SK-N-SH (cell line): ENCODE measurements around the gene TPM3. TPM values are rescaled to one million over a fixed set of nuclear protein-coding genes. Genes with fewer than 3 reads are reported as not detected.

Source experiments
- CTCF ChIA-PET: fragments of 300-600, 350-600 bp; formaldehyde crosslinking; extraction: SDS; loops from one replicate; lab custom pipeline; 2021; lab: Yijun Ruan, JAX
- POLR2A ChIA-PET: fragments of 350-600 bp; sonication (Branson Sonifier 250); formaldehyde crosslinking; extraction: SDS; loops from one replicate; lab custom pipeline; 2020; ENCODE audit warnings: antibody characterized with exemption, inconsistent platforms; lab: Yijun Ruan, JAX
- DNase-seq: peaks from one replicate; pipeline ENCODE4 v3.0.0; 2012
- H2AFZ ChIP-seq: fragments of 200-600 bp; sonication (generic); 2 replicates; pipeline ENCODE4 v1.8.1; 2016; ENCODE audit warnings: antibody characterized with exemption, mild to moderate bottlenecking, low read depth
- H3F3A ChIP-seq: fragments of 200-600 bp; sonication (generic); replicated peaks from 2 replicates; pipeline ENCODE3; 2016; ENCODE audit warnings: antibody characterized with exemption, mild to moderate bottlenecking; ENCODE audit not compliant: insufficient read depth
- H3K27ac ChIP-seq, 2 experiments: fragments of 200-500 bp in 1 of 2; fragments of 200-600 bp in 1 of 2; sonication (Bioruptor generic) in 1 of 2; sonication (generic), shearing (Covaris generic) in 1 of 2; 2 replicates each; pipeline versions ENCODE4 v1.5.1 to v1.6.1; 2014 to 2016; ENCODE audit warnings: low read depth in 2 of 2, inconsistent platforms in 1 of 2, low read length in 1 of 2, mild to moderate bottlenecking in 1 of 2, mixed read lengths in 1 of 2
- H3K27me3 ChIP-seq: fragments of 200-600 bp; sonication (generic), shearing (Covaris generic); 2 replicates; pipeline ENCODE4 v1.6.1; 2016; ENCODE audit warnings: mixed run types; ENCODE audit not compliant: insufficient read depth
- H3K36me3 ChIP-seq, 2 experiments: fragments of 200-500 bp in 1 of 2; fragments of 200-600 bp in 1 of 2; sonication (Bioruptor generic) in 1 of 2; sonication (generic) in 1 of 2; replicated peaks in 1 of 2; 2 replicates each; pipeline versions ENCODE3 to v1.5.1; 2014 to 2016; ENCODE audit warnings: low read length in 1 of 2, mild to moderate bottlenecking in 1 of 2; ENCODE audit not compliant: insufficient read depth in 2 of 2, control insufficient read depth in 1 of 2
- H3K4me1 ChIP-seq, 2 experiments: fragments of 200-500 bp in 1 of 2; fragments of 200-600 bp in 1 of 2; sonication (Bioruptor generic) in 1 of 2; sonication (generic), shearing (Covaris generic) in 1 of 2; 2 replicates each; pipeline versions ENCODE4 v1.5.1 to v1.6.1; 2014 to 2016; ENCODE audit warnings: low read depth in 1 of 2, low read length in 1 of 2, mixed run types in 1 of 2; ENCODE audit not compliant: insufficient read depth in 2 of 2, control insufficient read depth in 1 of 2
- H3K4me2 ChIP-seq: fragments of 200-600 bp; sonication (generic), shearing (Covaris generic); 2 replicates; pipeline ENCODE4 v1.6.1; 2017; ENCODE audit warnings: mixed run types
- H3K4me3 ChIP-seq, 2 experiments: fragments of 200-500 bp in 1 of 2; fragments of 200-600 bp in 1 of 2; sonication (Bioruptor generic) in 1 of 2; sonication (generic), shearing (Covaris generic) in 1 of 2; 2 replicates each; pipeline versions ENCODE4 v1.5.1 to v1.8.1; 2014 to 2016; ENCODE audit warnings: low read depth in 2 of 2, inconsistent platforms in 1 of 2, low read length in 1 of 2, mild to moderate bottlenecking in 1 of 2, mixed read lengths in 1 of 2, moderate library complexity in 1 of 2
- H3K79me2 ChIP-seq: fragments of 200-600 bp; sonication (generic); 2 replicates; pipeline ENCODE4 v1.8.1; 2017; ENCODE audit warnings: mild to moderate bottlenecking; ENCODE audit not compliant: insufficient read depth
- H3K9ac ChIP-seq: fragments of 200-600 bp; sonication (generic); 2 replicates; pipeline ENCODE4 v1.6.1; 2017; ENCODE audit warnings: mixed run types
- H3K9me2 ChIP-seq: fragments of 200-600 bp; sonication (generic); 2 replicates; pipeline ENCODE4 v1.6.1; 2017; ENCODE audit warnings: mixed run types
- H3K9me3 ChIP-seq: fragments of 200-600 bp; sonication (generic); 2 replicates; pipeline ENCODE4 v1.6.1; 2017; ENCODE audit warnings: mixed run types, mild to moderate bottlenecking, moderate library complexity
- H4K20me1 ChIP-seq: fragments of 200-600 bp; sonication (generic); 2 replicates; pipeline ENCODE4 v1.6.1; 2017; ENCODE audit warnings: mild to moderate bottlenecking, mixed run types; ENCODE audit not compliant: insufficient read depth
- CHD2 ChIP-seq: fragments of 150-350 bp; IDR thresholded peaks from 2 replicates; pipeline ENCODE4 v1.6.1; 2018; ENCODE audit warnings: low read length; ENCODE audit not compliant: partially characterized antibody
- CTCF ChIP-seq: fragments of 200-600 bp; sonication (generic); IDR thresholded peaks from 2 replicates; pipeline ENCODE4 v1.6.1; 2017; ENCODE audit warnings: antibody characterized with exemption, mild to moderate bottlenecking, moderate library complexity
- ELF1 ChIP-seq: IDR thresholded peaks from 2 replicates; pipeline ENCODE4 v1.4.0; 2012
- EP300 ChIP-seq, 2 experiments: IDR thresholded peaks; 2 replicates each; pipeline versions ENCODE4 v1.4.0 to v1.6.1; 2012; ENCODE audit warnings: borderline replicate concordance in 1 of 2, low read depth in 1 of 2, low read length in 1 of 2
- EZH2phosphoT487 ChIP-seq: fragments of 200-600 bp; sonication (generic); IDR thresholded peaks from 2 replicates; pipeline ENCODE4 v1.6.1; 2017; ENCODE audit warnings: low read depth, mixed run types, mild to moderate bottlenecking, antibody characterized with exemption, moderate library complexity, borderline replicate concordance
- FOSL2 ChIP-seq: IDR thresholded peaks from 2 replicates; pipeline ENCODE4 v1.4.0; 2012; ENCODE audit warnings: low read depth, mild to moderate bottlenecking, moderate library complexity, borderline replicate concordance
- FOXJ3 ChIP-seq: sonication (generic); formaldehyde crosslinking; IDR thresholded peaks from 2 replicates; pipeline ENCODE4 v1.5.1; 2020; ENCODE audit warnings: mild to moderate bottlenecking, missing genetic modification reagents
- FOXM1 ChIP-seq: IDR thresholded peaks from 2 replicates; pipeline ENCODE4 v1.4.0; 2012; ENCODE audit warnings: low read depth, mild to moderate bottlenecking
- MAX ChIP-seq: IDR thresholded peaks from 2 replicates; pipeline ENCODE4 v1.4.0; 2012; ENCODE audit warnings: low read depth
- MEF2A ChIP-seq: IDR thresholded peaks from 2 replicates; pipeline ENCODE4 v1.4.0; 2012; ENCODE audit warnings: low read depth, borderline replicate concordance
- PBX3 ChIP-seq: IDR thresholded peaks from 2 replicates; pipeline ENCODE4; 2012
- POLR2AphosphoS5 ChIP-seq: IDR thresholded peaks from 2 replicates; pipeline ENCODE4 v1.6.1; 2012; ENCODE audit warnings: low read depth, low read length
- RAD21 ChIP-seq: IDR thresholded peaks from 2 replicates; pipeline ENCODE4 v1.6.1; 2012; ENCODE audit warnings: mild to moderate bottlenecking, low read length
- REST ChIP-seq: IDR thresholded peaks from 2 replicates; pipeline ENCODE4 v1.6.1; 2012; ENCODE audit warnings: mild to moderate bottlenecking, low read depth, low read length, moderate library complexity
- TAF1 ChIP-seq: IDR thresholded peaks from 2 replicates; pipeline ENCODE4 v1.6.1; 2012; ENCODE audit warnings: low read depth, mild to moderate bottlenecking, low read length, moderate library complexity, borderline replicate concordance
- TCF12 ChIP-seq: IDR thresholded peaks from 2 replicates; pipeline ENCODE4 v1.4.0; 2012
- YY1 ChIP-seq: IDR thresholded peaks from 2 replicates; pipeline ENCODE4 v1.4.0; 2012; ENCODE audit warnings: low read depth, mild to moderate bottlenecking
- WGBS: methylation state at CpG from one replicate; pipeline ENCODE4 v1.1.6; 2017; ENCODE audit warnings: low lambda C conversion rate; 5-methylcytosine and 5-hydroxymethylcytosine counted together
- polyA plus RNA-seq, 3 experiments: library from polyadenylated mRNA; depleted of rRNA; stranded (reverse); fragments of >200 nt; gene quantifications; 2 replicates each; pipeline ENCODE4 v1.2.3, GENCODE V29; 2012

TPM3 gene
- polyA plus RNA-seq, 1 of the 3 experiments (the other 2 are of a cell fraction), result 324 TPM

- TF ChIP-seq CTCF, result no peak
- TF ChIP-seq EZH2phosphoT487, result no peak
- TF ChIP-seq MAX, result no peak
- no peak for TF ChIP-seq TCF12
- TF ChIP-seq TAF1, result no peak
- no peak for TF ChIP-seq FOXM1
- TF ChIP-seq, all 33 proteins: peak for 0
These were observed 26.6 kb upstream of the TPM3 start (continued) for GRCh38 chr1:154218545-154218944.

- DNase-seq, result no peak
- H3F3A ChIP-seq, result peaks cover 32% of the 10 kb centered on the region
- CTCF ChIA-PET, result interaction anchor here (6.3 kb wide), 1 partner anchor 15 kb away, joined by 31 read pairs; no protein-coding TSS in a partner anchor
These were observed 21.4 kb upstream of the TPM3 start for GRCh38 chr1:154213274-154213673.

GRCh38 chr1:154212083-154212482, 20.2 kb upstream of the TPM3 start:
- no peak for DNase-seq
- Histone ChIP-seq H3K9me2 (no peaks in the 10 kb centered on the region), H3K36me3 (peaks cover 36 to 59% of the 10 kb centered on the region in 2 experiments), H3K4me2 (no peak overlapping the region), H3K27ac (no peak overlapping the region), H3K4me1 (no peaks in the 10 kb centered on the region), H3K9ac (no peak overlapping the region), H3K9me3 (no peaks in the 10 kb centered on the region), H3K4me3 (no peak overlapping the region), H2AFZ (no peak overlapping the region), H3K79me2 (peaks cover 53% of the 10 kb centered on the region), H3K27me3 (no peaks in the 10 kb centered on the region), H4K20me1 (peaks cover 8% of the 10 kb centered on the region; the same call in 1 of the 2 replicates), H3F3A (peaks cover 36% of the 10 kb centered on the region)
- ChIA-PET CTCF (interaction anchor here (1.4 to 6.3 kb wide), 2 partner anchors 13 to 60 kb away, joined by 5 to 31 read pairs; no protein-coding TSS in a partner anchor), POLR2A (no interaction called here)
- 98% methylated on average over 10 of the region's 10 CpGs for WGBS
- TF ChIP-seq RAD21 (no peak), REST (no peak), MEF2A (no peak), CHD2 (no peak), EP300 (IDR thresholded peaks at IDR 0.05; ENCODE audit: borderline replicate concordance in 1 of 2, low read depth in 1 of 2, low read length in 1 of 2) (no peak), FOSL2 (no peak), POLR2AphosphoS5 (no peak), YY1 (no peak), FOXJ3 (CRISPR knock-in tag) (no peak)

More at GRCh38 chr1:154213274-154213673, 21.4 kb upstream of the TPM3 start:
- Histone ChIP-seq H4K20me1 (peaks cover 8% of the 10 kb centered on the region; the same call in 1 of the 2 replicates), H3K9me2 (no peaks in the 10 kb centered on the region), H3K9me3 (no peaks in the 10 kb centered on the region), H3K27me3 (no peaks in the 10 kb centered on the region), H2AFZ (no peak overlapping the region), H3K4me2 (no peak overlapping the region), H3K27ac (no peak overlapping the region; a peak in 1 of 4 replicates), H3K9ac (no peak overlapping the region), H3K79me2 (peaks cover 65% of the 10 kb centered on the region), H3K4me1 (peaks cover 0 to under 1% of the 10 kb centered on the region in 2 experiments; a peak in 2 of 4 replicates), H3K4me3 (no peak overlapping the region), H3K36me3 (peaks cover 38 to 69% of the 10 kb centered on the region in 2 experiments)
- 87% methylated on average over 1 of the region's 1 CpG for WGBS
- POLR2A ChIA-PET, result no interaction called here
- TF ChIP-seq PBX3 (peak; percentile 60; the same call in 1 of the 2 replicates), ELF1 (no peak), FOSL2 (peak; percentile 58; the same call in 1 of the 2 replicates), TCF12 (peak; percentile 44)
